Measurements from ENCODE around the gene NAV2.

Gene NAV2, protein sequence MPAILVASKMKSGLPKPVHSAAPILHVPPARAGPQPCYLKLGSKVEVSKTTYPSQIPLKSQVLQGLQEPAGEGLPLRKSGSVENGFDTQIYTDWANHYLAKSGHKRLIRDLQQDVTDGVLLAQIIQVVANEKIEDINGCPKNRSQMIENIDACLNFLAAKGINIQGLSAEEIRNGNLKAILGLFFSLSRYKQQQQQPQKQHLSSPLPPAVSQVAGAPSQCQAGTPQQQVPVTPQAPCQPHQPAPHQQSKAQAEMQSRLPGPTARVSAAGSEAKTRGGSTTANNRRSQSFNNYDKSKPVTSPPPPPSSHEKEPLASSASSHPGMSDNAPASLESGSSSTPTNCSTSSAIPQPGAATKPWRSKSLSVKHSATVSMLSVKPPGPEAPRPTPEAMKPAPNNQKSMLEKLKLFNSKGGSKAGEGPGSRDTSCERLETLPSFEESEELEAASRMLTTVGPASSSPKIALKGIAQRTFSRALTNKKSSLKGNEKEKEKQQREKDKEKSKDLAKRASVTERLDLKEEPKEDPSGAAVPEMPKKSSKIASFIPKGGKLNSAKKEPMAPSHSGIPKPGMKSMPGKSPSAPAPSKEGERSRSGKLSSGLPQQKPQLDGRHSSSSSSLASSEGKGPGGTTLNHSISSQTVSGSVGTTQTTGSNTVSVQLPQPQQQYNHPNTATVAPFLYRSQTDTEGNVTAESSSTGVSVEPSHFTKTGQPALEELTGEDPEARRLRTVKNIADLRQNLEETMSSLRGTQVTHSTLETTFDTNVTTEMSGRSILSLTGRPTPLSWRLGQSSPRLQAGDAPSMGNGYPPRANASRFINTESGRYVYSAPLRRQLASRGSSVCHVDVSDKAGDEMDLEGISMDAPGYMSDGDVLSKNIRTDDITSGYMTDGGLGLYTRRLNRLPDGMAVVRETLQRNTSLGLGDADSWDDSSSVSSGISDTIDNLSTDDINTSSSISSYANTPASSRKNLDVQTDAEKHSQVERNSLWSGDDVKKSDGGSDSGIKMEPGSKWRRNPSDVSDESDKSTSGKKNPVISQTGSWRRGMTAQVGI (N-terminal part only)

DNA sequence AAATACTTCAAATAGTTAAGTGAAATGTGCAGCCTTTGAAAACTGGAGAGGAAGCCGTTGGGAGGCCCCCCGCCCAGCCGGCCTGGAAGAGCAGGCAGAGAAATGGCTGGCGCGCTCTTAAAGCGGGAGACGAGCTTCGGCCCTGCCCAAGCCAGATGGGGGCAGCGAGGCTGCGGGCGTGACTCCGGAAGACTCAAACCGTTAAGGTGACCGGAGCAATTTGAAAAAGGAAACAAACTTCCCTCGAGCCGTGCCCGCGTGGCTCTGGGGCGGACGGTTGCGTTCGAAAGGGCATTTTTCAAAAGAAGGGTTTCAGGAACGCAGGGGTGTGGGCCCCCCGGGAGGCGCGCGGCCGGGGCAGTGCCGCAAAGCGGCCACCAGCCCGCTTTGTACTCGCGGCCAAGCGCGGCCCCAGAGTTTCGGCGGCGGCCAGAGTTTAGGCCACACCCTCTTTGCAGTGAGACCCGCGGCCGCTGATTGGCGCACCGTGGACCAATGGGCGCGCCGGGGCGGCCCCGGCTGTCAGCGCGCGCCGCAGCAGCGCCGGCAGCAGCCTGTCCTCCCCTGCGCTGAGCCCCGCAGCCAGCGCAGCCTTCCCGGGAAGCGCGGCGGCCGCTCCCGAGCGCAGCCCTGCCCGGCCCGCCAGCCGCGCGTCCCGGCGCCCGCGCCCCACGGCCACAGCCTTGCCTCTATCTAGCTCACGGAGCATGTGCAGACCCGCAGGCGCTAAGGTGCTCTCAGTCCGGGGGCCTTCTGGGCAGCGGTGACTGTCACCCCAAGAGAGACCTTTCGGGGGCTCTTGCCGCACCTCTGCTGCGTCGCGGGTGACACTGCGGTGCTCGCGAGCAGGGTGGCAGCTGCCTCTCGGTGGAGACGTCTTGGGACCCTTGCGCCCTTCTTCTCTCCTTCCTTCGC, at the start of gene NAV2:
TSS of gene NAV2 (plus strand) at position 557 of the 915 bp plus-strand sequence. CDS start 859 bp downstream, outside the sequence.
- DNase-seq (ENCODE audit: low read depth) = peak; percentile 50

DNA sequence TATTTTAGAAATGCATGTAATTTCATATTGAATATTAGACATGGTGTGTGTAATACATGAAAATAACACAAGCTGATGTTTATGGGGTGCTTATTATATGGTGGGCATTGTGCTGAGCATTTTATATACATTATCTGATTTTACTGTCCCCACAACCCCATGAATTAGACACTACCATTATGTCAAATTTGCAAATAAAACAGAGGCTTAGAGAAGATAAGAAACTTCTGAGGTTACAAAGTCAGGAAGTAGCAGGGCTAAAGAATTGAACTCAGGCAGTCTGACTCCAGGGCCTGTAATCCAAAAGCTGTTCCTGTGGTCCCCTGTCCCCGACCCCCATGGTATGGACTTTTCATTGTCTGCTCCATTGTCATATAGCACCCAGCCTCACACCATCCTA, 49.4 kb upstream of the NAV2 start:
- no peak for DNase-seq (ENCODE audit: low read depth)

DNA sequence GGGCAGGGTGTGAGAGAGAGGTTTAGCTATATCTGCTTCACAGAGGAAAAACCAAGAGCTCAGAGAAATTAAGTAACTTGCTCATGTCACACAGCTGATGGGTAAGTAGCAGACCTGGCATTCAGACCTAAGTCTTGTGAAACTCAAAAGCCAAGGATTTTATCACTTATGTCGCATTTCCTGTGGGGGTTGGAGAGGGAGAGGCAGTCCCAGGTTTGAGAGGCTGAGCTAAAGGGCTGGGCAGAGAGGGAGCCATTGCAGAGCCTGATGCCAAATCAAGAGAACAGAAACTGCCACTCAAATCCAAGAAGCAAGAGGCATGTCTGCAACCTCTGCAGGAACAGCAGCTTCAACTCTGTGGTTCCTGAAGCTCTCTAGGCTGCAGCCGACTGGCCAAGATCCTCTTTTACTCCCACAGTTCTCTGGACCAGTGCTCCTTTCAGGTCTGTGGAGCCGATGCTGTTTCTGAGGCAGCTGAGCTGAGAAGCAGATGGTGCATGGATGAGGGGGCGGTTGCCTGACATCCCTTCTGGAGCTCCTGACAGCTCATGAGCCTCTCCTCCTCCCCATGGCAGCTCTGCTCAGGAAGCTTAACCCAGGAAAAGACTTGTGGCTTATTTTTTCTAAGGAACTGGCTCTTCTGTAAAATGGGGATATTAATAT, 47.6 kb upstream of the NAV2 start:
- no peak for DNase-seq (ENCODE audit: low read depth)

DNA sequence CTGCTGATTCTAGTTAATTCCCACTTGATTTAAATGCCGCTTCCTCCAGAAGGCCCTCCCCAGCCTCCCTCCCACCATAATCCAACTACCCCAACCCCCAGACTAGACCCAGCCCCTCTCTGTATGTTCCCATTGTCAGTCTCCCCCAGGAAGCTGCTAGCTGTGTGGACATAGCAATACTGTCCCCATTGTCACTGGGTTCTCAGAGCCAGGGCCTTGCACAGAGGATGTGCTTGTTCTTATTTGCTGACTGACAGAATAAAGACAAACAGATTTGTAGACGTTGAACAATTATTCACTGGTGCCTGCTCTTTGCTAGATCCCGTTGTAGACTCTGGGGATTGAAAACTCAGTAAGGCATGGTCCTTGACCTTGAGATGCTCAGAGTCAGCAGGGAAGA, 45.7 kb upstream of the NAV2 start:
- DNase-seq (ENCODE audit: low read depth) = no peak

DNA sequence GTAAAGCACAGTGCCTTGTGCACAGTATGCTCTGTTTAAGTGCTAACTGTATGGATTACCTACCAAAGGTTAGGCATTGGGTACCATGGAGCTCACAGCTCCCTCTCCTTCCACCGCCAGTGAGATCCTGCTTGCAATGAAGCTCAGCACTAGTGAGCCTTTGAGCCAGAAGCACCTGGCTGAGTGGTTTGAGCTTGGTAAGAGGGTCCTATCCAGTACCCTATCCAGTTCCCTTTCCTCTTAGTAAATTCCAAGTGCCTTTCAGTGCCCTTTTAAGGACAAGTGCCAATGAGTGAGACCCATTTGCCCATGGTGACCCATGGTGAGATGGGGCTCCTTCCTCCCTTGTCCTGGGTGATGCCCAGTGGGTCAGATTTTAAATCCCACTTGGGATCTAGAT, 43.1 kb upstream of the NAV2 start:
- DNase-seq (ENCODE audit: low read depth) = no peak

DNA sequence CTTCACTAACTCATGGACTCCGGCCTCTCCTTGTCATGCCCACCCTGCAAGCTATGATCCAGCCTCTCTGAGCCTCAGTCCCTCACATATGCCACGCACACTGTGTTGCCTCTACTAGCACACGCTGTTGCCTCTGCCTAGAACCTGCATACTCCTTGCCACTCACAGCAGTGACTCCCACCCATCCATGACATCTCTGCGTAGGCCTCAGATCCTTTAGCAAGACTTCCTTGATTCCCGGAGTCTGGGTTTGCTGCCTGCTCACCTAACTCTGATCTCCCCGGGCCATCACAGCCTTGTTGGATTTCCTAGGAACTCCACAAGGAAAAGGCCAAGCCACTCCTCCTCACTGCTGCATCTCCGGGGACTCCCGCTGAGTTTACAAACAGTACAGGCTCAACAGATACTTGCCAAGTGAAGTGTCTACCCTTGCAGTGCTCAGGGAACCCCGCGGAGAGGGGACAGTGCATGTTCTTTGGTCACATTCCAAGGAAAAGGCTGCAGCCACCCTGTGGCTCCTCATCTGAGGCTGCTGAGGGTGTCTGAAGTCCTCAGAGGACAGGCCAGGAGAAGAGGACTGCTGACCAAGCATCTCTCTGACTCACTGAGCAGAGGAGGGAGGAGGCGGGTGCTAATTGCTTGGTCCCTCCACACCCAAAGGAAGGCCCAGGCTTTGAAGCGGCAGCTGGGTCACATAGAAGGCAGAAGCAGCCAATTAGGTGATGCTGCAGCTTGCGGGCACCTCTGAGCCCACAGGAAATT, 42.4 kb upstream of the NAV2 start:
- DNase-seq (ENCODE audit: low read depth) = no peak

DNA sequence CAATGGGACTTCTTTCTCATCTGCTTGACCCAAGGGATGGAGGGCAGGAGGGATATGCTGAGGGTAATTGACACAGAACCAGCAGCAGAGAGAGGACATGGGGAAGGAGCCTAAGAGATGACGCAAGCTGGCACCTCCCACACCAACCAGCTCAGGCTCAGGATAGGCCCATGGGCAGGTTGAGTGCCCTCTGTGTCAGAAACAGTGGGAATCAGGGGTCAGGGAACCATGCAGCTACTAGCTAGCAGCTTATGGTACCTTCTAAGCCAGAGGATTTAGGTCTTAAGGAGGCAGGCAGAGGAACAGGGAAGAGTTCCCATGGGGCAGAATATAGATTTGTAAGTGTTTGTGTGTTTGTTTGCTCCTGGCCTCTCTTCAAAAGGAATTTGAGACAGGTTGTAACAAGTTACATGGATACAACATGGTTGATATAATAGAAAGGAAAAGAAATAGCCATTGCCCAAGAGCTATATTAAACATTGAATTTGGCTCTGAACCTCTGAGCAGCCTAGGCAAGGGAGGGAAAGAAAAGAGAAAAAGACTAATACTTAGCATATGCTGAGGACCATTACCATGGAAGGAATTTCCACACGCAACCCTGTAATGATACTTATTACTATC, 39.9 kb upstream of the NAV2 start:
- DNase-seq (ENCODE audit: low read depth) = no peak

DNA sequence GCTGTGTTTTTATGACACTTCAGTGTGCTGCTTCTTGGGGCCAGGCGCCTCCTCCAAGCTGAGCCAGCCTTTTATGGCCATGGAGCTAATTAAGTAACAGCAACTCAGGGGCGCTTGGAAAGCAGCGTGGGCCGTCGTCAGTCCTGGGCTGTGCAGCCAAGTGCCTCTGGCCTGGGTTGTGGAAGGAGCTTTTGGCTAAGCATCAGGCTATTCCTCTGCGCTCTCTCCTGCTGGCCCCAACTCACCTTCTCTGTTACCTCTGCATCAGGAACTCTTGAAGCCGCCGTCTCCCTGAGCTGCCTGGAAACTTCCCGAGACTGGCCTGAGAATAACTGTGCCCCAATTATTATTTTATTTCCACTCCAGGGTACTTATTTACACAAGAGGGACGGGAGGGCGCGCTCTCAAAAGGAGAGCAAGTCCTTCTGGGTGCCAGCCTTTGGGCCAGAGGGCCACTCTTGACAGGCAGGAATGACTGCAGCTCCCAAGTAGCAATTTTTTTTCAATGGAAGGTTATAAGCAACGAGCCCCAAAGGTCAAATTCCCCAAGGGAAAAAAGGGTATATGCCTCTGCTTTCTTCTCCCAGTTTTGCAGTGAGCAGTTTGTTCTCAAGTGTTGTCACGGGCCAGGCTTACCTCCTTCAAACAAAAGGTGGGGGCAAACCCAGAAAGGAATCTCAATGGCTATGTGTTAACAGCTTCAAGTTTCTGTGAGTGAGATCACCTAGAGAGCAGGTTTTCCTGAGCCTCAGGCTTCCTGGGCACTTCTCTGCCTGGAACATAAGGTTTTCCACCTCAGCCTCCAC, 38.5 kb upstream of the NAV2 start:
- DNase-seq (ENCODE audit: low read depth) = no peak

DNA sequence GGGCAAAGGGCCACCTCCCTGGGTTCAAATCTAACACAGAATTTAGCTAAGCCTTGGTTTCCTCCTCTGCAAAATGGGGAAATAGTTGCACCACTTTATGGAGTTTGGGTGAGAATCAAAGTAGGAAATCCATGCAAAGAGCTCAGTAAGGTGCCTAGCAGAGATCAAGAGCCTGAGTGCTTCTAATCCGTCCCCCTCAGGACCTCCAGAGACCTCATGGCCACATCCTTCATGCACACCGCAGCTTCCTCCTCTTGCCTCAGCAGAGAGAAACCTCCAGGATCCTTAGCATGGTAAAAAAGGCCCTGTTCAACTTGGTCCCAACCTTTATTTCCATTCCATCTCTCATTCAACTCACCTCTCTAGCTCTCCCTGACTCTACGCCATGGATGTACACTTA, 37.8 kb upstream of the NAV2 start:
- no peak for DNase-seq (ENCODE audit: low read depth)

DNA sequence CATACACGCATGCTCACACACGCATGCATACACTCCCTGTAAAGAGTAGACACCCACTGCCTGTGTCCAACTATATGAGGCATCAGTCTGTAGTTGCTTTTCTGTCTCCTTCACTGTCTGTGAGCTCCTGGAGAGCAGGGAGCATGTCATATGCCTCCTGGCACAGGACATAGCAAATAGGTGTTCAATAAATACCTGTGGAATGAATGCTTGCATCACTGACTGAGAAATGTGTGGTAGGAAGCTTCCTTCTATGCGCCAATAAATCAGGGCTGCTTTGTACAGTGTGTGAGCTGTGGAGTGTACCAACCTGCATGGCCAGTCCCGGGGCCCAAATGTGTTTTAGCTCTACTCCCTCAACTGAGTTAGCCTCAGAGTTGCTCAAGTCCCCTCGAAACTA, 37.2 kb upstream of the NAV2 start:
- no peak for DNase-seq (ENCODE audit: low read depth)

DNA sequence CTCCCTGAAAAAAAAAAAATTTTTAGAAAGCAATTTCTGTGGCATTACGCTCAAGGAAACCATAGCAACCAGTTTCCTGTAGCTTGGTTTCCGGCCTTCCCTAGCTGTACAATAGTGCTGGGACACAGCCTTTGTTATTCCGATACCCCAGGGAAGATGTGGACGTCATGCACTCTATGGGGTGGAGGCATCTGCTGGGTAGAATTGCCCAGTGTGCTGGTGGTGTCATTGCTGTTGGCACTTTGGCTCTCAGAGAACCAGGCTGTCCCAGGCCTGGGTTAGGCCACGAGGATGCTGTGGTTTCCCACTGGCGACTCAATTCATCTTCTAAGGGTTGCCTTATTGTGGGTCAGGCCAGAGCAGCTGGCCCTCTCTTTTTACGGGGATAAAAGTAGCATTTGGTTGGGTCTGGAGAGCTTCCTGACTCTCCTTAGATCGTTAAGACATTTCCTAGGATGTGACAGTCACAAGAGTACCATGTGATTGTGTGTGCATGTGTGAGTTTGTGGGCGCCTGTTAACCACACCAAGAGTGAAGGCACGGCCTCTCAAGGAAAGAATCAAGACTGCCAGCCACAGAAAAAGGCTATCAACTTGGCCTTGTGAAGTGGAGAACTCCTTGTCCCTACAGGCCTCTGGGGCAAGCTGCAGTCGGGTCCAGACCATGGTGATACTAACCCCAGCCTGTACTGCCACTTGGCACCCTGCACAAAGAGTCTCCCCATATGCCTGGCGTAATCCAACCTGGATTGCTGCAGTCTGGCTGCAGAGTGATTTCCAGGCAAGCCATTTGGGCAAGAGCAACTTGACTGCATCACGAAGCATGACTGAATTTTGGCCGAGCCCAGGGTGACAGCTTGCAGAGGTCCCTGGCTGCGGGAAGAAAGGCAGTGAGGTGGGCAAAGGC, 35.9 kb upstream of the NAV2 start:
- no peak for DNase-seq (ENCODE audit: low read depth)

DNA sequence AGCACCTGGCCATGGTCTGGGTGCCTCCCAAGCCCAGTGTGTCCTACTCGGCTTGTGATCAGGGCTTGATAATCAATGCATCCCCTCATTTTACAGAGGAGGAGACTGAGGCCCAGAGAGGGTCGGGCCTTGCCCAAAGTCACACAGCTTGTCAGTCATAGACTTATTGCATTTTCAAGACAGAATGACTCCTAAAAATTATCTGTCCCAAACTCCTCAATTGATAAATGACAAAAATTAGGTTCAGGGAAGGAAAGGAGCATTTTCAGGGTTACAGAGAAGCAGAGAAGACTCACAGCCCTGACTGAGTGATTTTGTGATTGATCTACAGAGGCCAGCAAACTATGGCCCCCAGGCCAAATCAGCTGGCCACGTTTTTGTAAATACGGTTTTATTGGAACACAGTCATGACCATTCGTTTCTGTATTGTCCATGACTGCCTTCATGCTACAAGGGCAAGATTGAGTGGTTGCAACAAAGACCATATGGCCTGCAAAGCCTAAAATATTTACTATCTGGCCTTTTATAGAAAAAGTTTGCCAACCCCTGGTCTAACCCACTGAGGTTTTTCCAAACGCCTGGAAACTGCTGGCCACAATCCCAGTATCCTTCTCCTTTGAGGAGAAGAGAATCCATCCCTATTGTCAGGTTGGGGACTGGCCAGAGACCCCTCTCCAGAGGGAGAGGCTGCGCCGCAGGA, 35.1 kb upstream of the NAV2 start:
- no peak for DNase-seq (ENCODE audit: low read depth)

DNA sequence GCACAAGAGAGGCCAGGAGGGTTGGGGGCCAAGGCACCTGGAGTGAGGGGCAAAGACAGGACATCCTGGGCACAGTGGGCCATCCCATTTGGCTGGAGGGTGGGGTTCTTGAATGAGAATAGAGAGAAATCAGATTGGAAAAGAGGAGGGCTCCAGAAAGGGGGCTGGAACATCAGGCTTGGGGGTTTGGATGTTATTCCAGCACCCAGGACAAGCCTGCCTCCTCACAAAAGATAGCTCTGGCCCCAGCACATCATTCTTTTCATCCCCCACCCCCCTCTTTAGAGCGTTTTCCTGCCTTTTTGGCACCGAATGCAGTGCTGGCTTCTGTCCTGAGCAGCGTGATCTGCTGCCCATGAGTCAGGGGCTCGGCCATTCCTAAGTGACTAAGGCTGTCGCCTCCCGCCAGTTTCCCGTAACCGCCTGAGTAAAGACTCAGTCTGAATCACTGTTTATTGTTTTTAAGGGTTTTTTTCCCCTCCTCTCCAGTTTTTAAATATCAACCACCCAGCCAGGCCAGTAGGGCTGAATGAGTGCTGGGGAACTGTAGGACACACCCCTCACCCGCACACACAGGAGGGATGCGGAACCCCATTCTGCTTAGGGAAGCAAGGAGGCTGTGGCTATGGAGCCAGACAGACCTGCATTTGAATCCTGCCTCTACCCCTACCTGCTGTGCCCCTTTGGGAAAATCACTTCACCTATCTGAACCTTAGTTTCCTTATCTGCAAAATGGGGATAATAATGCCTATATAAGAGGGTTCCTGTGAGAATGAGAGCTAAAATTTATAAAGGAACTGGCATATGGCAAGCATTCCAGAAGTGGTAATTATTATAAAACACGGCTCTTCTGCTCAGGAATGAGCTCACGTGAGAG, 32.4 kb upstream of the NAV2 start:
- DNase-seq (ENCODE audit: low read depth) = peak; percentile 79

DNA sequence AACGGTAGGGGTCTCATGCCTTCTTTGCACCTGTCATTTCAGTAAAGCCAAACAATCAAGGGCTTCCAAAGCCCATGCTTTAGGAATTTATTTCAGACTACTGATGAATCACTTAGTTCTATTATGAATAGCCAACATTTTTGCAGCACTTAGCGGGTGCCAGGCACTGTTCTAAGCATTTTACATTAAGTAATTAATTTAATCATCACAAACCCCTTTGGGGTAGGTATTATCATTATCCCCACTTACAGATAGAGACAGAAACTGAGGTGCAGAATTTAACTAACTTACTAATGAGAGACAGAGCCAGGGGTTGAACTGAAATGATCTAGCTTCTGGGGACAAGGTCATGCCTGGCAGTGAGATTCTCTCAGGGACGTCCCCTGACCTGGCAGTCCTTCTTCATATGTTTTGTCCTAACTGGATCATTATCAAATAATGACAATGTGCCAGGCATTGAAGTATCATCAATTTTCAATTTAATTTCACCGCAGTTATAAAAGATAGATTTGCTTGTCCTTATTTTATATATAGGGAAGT, 31.7 kb upstream of the NAV2 start:
- no peak for DNase-seq (ENCODE audit: low read depth)

DNA sequence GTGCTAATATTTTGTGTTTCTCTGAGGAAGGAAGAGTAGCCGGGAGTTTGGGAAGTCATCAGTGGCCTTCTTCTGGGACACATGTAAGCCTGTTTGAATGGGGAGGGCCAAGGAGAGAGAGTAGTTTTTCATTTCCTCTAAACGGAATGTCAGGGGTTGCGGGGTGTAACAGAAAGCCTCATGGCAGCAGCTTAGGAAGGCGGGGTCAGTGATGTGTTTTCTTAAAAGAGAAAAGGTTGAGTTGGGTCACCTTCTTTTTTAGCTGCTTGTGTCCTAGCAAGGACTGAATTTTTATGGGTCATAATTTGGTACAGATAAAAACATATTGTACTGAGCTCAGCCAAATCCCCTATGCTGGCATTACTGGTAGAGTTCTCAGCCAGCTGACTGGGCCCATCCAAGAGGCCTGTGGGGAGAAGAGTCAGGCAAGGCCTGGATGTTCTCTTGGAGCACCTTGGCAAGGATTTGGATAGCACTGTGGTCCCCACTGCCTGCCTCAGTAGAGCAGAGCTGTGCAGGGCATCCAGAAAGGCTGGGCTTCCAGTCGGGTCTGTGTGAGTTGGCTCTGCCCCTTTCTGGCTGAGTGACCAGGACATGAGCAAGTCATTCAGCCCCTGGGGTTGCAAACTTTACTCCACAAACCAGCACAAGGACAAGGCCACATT, 29.4 kb upstream of the NAV2 start:
- no peak for DNase-seq (ENCODE audit: low read depth)

Measured in HS-5 (cell line).